ENCODE data around the gene OGDHL.

DNA sequence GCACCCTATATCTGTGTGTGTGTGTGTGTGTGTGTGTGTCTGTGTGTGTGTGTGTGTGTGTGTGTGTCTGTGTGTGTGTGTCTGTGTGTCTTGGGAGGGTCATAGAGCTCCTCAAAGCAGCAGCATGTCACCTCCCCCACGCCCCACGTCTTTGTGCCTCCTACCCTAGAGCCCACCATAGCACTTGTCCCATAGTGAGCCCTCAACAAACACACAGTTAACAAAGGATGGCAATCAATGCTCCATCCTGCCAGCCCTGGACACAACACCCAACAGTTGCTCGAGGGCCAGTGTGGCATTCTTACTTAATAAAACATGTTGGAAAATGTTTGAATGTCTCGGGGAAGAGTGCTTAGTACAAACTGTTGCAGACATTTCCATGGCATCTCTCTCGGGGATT, 52.2 kb downstream of the OGDHL start:
- TF ChIP-seq POLR2AphosphoS5 (IDR thresholded peaks at IDR 0.05; ENCODE audit: borderline replicate concordance, low read depth, low read length) (no peak), EZH2 (IDR thresholded peaks at IDR 0.05) (no peak)
